Body of pancreas (tissue), 4 donors: Measurements from ENCODE around the gene RNF8.

Experiments used
- CTCF ChIP-seq, 7 experiments: fragments of 450-650 bp in 4 of 7; fragments of 200-600 bp in 3 of 7; sonication (generic) in 3 of 7; IDR thresholded peaks; one replicate each; pipeline ENCODE4 v1.5.1; 2016 to 2019; ENCODE audit warnings: antibody characterized with exemption in 7 of 7
- POLR2A ChIP-seq, 3 donors: fragments of 450-650 bp; IDR thresholded peaks; one replicate each; pipeline ENCODE4 v1.6.1; 2016; ENCODE audit warnings: antibody characterized with exemption in 3 of 3, mild to moderate bottlenecking in 2 of 3

- TF ChIP-seq CTCF (IDR thresholded peaks at IDR 0.05) = no peak
- TF ChIP-seq POLR2A (IDR thresholded peaks at IDR 0.05) = no peak
Measured at GRCh38 chr6:37309692-37310091, 44.1 kb upstream of the RNF8 start.
